Measurements from ENCODE around the gene ARNT2.

Gene ARNT2

GRCh38 chr15:80604583-80605575, 200.7 kb downstream of the ARNT2 start:
- DNase-seq, result no peak

DNA sequence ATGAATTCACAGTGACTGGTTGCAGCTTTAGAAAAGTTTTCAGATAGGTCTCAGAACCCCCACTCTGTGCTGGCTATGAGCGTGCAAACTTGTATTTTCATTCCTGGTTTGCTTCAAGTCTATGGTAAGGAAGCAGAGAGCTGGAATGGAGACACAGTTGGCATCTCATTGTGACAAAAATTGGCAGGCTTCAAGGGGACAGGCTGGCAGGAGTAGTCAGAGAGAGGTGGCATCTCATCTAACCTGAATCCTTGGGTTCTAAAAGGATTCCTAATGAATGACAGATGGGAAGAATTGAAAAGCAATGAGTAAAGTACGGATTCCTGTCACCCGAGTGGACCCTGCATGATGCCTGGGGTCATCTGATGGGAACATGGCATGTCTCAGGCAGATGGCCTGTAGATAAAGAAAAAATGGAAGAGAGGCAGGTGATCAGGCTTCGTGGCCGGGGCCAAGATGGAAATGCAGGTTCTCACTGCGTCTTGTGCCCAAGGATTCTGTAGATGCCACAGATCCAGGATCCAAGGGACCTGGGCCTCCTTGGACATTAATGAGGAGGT, 201.5 kb downstream of the ARNT2 start:
- DNase-seq, result no peak

- DNase-seq, result no peak
Observed at GRCh38 chr15:80606511-80607071, 202.4 kb downstream of the ARNT2 start.

DNA sequence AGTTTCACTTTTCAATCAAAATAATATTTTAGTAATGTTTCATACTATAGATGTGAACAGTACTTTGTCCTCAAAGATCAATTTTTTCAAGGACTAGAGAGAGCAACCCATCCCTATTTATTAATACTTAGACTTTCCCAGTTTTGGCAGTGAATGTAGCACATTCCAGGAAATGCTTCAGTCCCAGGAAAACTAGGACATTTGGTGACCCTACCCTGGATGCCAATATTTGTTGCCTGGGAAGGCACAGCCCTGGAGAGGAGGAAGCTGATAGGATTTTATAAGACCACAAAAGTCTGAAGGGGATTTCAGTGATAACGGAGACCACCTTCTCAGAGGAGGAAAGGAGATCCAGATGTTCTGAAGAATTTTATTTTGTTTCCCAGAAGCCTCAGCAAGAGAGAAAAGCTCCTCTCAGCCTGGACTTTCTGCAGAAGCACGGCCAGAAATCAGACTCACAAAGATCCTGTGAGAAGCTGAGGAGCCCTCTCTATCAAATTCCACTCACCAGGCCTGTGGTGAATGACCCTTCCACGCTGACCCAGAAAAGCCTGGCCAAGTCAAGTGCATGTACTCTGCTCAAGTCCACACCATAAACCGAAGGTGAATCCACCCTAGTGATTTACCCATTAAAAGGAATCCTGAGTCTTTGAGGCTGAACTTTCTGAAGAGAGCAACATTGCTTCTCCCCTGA, 203.3 kb downstream of the ARNT2 start:
- DNase-seq, result no peak

DNA sequence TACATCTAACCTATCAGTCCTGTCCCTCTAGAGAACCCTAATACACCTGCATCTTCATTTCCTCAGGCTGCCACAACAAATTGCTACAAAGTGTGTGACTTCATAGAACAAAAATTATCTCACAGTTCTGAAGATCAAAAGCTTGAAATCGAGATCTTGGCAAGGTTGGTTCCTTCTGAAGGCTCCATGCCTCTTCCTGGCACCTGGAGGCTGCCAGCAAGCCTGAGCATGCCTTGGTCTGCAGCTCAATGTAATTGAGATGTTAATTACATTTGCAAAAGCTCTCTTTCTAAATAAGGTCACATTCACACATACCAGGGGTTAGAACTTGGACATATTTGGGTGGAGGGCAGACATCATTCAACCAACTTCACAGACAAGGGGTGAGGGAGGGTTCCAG, 204.5 kb downstream of the ARNT2 start:
- no peak for DNase-seq

DNA sequence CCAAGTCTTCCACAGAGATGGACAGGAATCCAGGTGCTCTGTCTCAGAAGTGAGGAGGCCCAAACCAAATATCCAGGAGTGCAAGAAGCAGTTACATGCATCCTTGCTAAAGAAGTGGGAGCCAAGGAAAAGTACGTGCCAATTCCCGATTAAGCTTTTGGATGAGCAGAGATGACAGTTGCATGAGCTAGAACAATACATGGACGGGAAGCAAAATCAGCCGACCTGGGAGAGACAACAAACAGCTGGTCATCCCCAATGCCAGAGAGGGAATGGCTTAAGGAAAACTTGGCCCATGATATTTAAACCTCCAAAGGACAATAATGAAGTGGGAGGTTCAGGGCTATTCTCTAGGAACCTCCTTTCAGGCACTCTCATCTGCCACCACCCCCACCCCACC, 204.9 kb downstream of the ARNT2 start:
- no peak for DNase-seq

DNA sequence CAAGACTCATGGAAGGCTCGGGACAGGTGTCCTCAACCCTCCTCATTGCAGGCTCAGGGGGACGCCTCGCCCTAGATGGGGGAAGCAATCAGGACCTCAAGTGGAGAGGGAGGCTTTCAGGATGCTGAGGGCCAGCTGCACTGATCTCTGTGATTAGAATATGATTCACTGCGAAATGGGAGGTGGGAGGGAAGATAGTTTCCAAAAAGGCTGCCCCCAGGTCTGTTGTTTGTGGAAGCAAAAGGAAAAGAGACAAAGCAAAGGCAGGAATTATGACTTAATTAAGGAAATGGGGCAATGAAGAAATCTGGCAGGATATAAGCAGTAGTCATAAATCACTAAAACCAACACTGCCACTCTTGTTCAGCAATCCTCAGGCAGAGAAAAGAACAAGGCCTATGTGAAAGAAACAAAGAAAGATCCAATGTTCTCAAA, 205.3 kb downstream of the ARNT2 start:
- no peak for DNase-seq

- DNase-seq, result no peak
Observed at GRCh38 chr15:80611543-80612080, 207.4 kb downstream of the ARNT2 start.

DNA sequence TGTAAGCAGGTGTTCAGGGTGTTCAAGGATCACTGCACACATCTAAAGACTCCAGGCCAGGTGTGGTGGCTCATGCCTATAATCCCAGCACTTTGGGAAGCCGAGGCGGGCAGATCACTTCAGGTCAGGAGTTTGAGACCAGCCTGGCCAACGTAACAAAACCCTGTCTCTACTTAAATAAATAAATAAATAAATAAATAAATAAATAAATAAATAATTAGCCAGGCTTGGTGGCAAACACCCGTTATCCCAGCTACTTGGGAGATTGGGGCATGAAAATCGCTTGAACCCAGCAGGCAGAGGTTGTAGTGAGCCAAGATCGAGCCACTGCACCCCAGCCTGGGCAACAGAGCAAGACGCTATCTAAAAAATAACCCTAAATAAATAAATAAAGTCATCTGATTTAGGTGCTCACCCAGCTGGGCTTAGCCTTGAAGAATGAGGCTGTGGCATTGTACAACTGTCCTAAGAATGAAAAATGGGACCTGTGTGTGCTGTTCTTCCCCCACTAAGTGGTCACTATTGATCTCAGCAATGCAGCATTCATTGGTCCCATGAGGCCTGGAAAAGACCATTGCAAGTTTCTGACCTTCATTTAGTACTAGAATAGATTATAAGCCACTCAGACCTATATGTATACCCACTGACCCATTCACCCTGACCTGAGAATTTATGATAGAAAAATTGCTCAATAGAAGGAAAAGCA, 208.1 kb downstream of the ARNT2 start:
- no peak for DNase-seq

- no peak for DNase-seq
Observed at GRCh38 chr15:80613762-80614365, 209.7 kb downstream of the ARNT2 start.

DNA sequence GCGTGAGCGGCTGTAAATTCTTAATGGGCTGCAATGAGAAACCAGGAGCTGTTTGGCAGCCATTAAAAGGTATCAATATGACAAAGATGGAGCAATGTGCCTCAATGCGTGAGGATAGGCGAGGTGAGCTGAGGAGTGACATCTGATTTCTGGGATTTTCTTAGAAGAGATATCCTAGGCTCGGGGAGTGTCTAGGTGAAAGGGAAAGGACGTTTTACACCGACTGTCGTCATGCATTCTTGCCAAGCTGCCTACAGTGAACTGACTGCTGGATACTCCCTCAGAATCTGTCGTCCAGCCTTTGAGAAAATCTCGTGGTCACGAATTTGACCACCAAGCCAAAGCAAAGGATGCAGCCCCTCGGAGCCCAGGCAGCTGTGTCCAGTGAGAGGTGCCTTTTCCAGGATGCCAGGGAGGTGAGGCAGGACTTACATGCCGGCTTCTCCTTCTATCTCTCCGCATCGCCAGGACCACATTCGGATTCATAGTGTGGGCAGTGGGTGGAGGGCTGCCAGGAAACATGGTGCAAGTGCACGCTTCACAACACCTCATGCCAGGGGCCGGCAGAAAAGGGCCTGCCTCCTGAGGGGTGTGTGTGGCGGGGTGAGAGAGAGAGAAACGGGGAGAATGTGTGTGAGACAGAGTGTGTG, 210.7 kb downstream of the ARNT2 start:
- no peak for DNase-seq

- DNase-seq, result no peak
Observed at GRCh38 chr15:80615361-80615736, 211.2 kb downstream of the ARNT2 start.

DNA sequence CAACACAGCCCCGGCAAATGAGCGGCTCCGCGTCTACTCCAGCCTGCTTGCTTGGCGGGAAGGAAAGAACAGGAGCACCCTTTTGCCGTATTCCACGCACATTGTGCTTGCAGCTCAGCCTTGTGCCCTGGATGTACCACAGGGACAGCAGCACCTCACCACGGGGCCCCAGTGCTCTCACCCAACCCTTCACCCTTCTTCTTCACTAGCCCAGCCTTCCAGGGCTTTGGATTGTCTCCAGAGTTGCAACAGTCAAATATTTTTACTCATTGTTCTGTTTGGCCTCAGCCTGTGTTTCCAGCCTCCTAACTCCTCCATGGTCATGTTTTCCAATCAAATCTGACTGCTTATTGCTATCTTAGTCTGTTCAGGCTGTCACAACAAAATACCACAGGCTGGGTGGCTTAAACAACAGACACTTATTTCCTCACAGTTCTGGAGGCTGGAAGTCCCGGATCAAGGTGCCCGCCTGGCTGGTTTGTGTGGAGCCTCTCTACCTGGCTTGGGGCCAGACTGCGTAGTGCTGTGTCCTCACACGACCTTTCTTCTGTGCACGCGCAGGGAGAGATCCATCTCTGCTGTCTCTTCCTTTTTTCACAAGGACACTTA, 211.7 kb downstream of the ARNT2 start:
- DNase-seq, result no peak

DNA sequence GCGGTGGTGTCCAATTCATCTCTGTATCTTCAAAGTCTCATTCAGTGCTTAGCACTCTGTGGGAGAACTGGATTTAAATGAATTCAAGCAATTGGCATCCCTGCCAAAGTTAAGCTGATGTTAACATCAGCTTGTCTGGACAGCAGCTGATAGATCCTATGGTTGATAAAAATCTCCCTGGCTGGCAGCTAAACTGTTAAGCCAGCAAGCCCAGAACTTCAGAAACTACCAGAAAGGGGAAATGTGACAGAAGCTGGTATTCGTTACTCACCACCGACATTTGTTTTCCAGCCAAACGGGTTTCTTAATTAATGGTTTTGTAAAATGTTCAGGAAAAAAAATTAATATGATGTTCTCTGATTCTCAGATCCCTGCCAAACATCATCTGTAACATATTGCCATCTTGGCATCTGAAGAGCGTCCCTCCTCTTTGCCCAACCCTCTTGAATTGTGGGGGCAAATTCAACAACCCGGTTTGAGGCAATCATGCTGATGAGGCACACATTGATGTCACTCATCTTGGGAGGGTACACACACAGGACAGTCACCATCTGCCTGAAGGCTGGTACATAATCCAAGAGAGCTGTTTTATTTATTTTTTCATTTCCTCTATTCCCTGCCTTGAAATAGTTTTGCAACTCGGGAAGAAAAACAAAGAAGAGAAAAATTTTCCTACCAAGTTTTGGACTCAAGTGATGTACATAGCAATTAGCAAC, 214.7 kb downstream of the ARNT2 start:
- DNase-seq, result no peak

- DNase-seq, result no peak
Observed at GRCh38 chr15:80619680-80620079, 215.5 kb downstream of the ARNT2 start.

DNA sequence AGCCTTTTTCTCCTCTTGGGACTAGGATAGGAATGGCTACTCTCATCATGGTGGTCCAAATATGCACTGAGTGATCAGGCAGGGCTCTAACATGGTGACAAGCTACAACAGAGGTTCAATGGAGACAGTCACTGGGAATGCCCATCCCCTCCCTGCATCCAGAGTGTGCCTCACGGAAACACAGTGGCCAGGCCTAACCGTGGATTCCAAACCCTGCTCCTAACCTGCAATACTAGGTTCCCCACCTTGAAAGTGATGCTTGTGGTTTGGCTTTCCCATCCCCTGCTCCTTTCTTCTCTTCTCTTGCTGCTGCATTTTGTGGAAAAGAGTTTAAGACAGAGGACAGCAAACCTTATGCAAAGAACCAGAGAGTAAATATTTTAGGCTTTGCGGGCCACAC, 216.0 kb downstream of the ARNT2 start:
- no peak for DNase-seq

GRCh38 chr15:80620931-80621330, 216.7 kb downstream of the ARNT2 start:
- DNase-seq, result no peak

GRCh38 chr15:80626643-80627120, 222.5 kb downstream of the ARNT2 start:
- DNase-seq, result no peak

DNA sequence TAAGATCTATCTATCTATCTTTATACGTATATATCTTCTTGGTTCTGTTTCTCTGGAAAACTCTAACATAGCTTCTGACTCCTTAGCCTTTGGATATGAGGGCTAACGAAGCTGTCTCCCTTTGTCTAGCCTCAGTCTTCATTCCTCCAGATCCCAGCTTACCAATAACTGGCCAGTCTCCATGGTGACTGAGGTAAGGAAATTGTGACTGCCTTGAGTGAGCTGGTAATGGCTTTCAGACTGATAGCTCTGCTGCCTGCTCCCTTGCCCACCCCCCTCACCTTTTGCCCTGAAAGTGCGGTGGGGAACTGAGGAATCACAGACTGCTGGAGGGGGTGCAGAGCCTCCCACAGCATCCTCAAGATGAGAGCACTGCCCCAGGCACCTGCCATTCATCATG, 225.2 kb downstream of the ARNT2 start:
- DNase-seq, result no peak

DNA sequence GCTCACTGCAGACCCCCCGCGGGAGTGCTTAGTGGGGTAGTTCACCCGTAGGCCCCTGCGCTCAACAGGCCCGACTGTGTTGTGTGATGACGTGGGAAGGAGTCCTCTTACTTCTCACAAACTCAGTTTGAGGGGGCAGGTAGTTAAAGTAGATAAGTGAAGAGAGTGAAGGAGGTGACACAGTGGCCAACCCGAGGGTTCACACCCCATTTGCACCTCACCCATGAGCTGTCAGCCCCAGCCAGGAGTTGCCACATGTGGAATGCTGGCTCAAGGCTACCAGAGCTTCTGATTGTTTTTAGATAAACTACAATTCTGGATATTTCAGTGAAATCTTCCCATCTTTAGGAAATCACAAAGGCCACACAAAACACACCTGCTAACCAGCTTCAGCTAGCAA, 226.8 kb downstream of the ARNT2 start:
- no peak for DNase-seq
